NCI-H2171 treated with DMSO at 0.1 percent for 48 hours (cell line): ENCODE data around the gene PAOX.

ENCODE experiments used
- DNase-seq: peaks from one replicate; lab custom pipeline; 2025; lab: John Stamatoyannopoulos, UW

The PAOX gene

DNA sequence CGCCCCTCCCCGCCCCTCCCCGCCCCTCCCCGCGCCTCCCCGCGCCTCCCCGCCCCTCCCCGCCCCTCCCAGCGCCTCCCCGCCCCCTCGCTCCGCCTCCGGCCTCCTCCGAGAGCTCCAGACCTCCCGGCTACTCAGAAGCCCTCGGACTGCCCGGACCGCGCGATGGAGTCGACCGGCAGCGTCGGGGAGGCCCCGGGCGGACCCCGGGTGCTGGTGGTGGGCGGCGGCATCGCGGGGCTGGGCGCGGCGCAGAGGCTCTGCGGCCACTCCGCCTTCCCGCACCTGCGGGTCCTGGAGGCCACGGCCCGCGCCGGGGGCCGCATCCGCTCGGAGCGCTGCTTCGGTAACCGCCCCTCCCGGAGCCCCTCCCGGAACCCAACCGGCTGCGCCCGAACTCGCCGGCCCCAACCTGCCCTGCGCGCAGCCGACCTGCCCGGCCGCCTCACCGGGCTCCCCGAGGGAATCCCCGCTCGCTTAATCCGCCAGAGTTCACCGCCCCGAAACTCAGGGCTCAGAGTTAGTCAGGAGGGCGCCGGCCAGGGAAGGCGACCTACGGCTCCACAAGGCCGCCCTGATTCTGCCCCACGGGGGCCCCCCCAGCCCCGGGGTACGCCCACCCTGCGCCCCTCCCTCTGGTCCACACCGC is at the start of gene PAOX:
PAOX (plus strand) TSS at position 111 of the 649 bp plus-strand sequence; CDS start at position 166, 55 bp downstream.
- no peak for DNase-seq

DNA sequence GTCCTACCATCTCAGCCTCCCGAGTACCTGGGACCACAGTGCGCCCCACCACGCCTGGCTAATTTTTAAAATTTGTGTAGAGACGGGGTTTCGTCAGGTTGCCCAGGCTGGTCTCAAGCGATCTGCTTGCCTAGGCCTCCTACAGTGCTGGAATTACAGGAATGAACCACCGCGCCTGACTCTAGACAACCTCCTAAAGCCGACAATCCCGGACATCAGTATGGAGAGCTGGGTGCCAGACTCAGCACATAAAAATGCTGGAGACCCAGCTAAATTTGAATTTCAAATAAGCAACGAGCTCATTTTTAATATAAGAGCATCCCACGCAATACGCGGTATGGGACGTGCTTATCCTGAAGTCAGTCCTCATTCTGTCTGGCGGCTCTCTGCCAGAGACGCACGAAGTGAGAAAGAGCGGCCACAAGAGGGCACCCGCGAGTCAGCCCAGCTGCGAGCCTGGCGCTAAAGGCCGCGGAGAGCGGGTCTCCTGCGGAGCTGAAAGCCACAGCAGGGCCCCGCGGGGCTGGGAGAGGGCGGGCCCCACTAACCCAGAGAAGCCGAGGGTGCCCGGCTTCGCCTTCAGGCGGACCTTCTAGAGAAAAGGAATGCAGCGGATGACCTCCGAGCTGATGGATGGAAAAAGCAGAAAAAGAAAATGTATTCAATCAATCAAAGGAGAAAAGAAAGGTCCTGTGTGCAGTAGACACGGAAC is 49.4 kb upstream of the PAOX start:
- peak; percentile 70 for DNase-seq

DNA sequence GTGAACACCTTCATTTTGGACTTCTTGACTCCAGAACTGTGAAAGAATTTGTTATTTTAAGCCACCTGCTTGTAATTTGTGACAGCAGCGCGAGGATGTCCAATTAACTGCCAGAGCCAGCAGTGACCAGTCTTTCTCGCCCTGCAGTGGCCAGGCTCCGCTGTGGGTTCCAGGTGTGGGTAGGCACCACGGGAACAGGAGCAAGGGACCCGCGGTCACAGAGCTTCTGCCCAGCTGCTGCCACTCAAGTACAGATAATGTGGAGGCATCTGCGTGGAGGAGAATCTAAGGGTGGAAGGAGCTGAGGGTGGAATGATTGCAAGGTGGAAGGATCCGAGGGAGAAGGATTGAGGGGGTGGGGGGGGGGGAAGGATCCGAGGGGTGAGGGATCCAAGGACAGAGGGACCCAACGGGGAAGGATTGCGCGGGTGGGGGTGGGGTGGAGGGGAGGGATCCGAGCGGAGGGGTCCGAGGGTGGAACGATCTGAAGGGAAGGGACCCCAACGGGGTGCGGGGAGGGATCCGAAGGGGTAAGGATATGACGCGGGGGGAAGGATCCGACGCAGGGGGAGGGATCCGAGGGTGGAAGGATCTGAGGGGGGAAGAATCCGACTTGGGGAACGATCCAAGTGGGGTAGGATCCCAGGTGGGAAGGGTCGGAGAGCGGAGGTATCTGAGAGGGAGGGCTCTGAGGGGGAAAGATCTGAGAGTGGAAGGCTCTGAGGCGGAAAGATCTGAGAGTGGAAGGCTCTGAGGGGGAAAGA is 45.9 kb upstream of the PAOX start:
- DNase-seq = no peak

GRCh38 chr10:133334503-133335245 is 44.4 kb upstream of the PAOX start:
- no peak for DNase-seq

DNA sequence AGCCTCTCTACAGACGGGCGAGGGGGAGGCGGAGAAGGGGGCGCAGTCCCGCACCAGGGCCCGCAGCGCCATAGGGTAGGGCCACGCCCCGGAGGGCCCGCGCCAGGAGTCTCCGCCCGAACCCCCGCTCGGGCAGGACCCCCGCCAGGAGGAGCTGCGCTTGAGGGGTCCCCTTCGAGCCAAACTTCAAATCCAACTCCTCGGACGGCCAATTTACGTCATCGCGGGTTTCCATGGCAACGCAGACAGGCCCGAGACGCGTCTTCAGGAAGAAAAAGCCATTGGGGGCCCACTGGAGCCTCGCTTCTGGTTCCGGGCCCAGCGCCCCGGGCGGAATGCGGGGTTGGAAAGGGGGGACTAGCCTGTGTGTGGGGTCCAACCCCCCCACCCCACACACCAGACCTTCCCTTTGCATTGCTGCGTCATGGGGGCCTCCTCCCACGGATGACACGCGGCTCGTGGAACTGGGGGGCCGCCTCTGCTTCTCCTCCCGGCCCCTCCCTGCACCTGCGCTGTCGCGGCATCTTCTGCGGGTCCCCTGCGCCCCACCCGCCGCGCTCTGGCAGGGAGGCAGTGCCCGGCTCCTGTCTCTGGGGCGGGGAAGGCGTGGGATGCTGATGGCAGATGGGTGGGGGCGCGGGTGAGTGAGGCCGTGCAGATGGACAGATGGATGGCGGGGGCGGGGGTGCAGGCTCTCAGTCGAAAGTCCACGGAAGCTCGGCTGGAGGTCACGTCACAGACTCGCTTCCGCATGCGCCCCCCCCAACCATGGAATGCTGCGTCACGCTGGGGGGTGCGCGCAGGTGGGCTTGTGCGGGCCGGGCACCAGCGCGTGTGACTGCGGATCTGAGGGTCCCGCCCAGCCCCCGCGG is 43.6 kb upstream of the PAOX start:
- no peak for DNase-seq

GRCh38 chr10:133336118-133336576 is 42.9 kb upstream of the PAOX start:
- DNase-seq = no peak

DNA sequence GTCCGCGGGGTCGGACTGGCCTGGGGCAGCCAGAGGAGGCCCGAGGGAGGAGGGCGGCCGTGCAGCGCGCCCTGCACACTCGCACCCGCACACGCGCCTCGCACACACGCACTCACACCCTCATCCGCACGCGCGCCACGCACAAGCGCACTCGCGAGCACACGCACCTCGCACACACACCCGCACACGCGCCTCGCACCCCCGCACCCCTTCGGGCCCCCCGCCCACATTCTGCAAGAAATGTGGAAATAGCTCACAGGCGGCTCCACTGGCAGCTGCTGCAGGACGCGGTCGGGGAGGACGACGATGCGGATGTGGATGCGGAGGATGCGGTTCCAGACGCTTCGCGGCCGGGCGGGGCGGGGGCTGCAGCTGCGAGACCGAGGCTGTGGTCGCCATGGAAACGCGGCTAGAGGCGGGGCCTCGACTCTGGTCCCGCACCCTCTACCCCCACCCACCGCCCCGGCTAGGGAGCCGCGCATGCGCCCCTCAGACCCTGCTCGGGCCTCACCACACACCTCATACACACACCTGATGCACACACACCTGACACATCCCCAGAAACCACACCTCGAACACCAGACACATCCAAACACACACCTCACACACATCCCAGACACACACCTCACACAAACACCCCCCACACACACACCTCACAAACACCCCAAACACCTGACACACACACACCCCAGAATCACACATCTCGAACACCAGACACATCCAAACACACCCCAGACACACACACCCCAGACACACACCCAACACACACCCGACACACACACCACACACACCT is 42.3 kb upstream of the PAOX start, which contains the start of gene CALY:
CALY (minus strand) TSS at position 320 of the 793 bp plus-strand sequence. CDS start 7,907 bp downstream, outside the sequence.
- DNase-seq = peak; percentile 39

DNA sequence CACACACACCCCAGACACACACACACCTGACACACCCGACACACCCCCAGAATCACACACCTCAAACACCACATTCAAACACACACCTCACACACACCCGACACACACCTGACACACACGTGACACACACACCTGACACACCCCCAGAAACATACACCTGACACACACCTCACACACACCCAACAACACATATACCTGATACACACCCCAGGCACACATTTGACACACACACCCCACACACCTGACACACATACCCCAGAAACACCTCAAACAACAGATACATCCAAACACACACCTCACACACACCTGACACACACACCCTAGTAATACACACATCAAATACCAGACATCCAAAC is 41.7 kb upstream of the PAOX start:
- DNase-seq = no peak

DNA sequence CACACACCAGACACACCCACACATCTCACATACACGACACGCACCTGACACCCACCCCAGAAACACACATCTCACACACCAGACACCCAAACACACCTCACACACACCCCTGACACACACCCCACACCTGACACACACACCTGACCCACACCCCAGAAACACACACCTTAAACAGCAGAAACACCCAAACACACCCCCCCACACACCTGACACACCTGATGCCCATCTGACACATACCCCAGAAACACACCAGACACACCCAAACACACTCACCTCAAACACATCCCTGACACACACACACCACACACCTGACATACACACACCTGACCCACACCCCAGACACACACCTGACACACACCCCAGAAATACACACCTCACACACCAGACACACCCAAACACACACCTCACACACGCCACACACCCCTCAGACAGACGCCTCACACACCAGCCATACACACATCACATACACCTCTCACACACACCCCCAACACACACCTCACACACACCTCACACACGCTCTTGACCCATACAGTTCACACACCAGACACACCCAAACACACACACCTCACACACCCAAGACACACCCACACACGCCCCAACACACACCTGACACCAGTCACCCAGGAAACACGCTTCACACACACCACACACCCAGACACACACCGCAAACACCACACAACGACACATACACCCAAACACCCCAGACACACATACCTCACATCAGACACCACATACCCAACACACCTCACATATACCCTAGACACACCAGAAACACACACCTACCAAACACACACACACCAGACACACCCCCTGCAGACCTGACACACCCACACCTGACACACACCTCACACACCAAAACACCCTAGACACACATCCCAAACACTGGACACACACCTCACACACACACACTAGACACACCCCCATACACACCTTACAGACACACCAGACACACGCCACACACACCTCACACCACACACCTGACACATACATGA is 40.7 kb upstream of the PAOX start:
- no peak for DNase-seq

GRCh38 chr10:133339708-133340380 is 39.2 kb upstream of the PAOX start:
- no peak for DNase-seq

GRCh38 chr10:133341983-133342382 is 37.1 kb upstream of the PAOX start:
- no peak for DNase-seq

- no peak for DNase-seq
Observed at GRCh38 chr10:133342942-133343341, 36.1 kb upstream of the PAOX start.

DNA sequence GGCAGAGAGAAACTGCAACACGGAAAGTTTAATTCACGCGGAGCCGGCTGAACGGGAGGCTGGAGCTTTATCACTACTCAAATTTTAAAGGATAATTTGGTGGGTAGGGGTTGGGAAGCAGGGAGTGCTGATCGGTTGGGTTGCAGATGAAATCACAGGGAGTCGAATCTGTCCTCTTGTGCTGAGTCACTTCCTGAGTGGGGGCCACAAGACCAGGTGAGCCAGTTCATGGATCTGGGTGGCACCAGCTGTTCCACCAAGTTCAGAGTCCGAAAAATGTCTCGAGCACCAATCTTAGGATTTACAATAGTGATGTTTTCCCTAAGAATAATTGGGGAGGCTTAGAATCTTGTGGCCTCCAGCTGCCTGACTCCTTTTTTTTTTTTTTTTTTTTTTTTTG is 35.5 kb upstream of the PAOX start:
- no peak for DNase-seq

DNA sequence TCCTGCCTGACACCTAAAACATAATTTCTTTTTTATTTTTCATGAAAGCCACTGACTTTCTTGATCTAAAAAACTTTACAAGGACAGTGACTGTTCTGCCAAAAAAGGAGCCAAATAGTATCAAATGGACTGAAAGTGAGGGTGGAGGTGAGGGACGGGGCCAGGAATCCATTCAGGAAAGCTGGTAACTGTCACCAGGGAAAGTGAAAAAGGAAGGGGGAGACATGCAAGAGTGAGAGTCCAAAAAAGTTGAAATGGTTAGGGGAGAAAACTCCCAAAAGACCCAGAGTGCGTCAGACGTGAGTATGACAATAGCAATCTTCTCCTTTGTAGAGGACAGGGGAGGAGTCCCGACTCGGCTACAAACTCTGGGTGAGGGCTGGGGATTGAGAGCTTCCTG is 34.8 kb upstream of the PAOX start:
- DNase-seq = no peak

DNA sequence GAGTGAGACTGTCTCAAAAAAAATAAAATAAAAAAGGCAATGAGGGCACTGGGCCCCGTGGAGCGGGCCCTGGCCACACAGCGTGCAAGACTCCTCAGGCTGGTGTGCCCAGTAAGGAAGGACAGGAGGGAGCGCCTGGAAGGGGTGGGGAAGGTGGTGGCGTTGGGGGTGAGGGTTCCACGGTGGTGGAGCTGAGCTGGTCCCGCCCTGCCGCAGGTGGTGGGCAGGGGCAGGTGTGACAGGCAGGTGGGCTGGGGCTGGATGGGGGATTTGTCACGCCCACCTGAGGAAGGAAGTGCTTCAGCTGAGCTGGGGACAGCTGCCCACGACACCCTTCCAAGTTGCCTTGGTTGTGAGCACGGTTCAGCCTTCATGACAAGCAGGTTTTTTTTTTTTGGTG is 32.6 kb upstream of the PAOX start:
- no peak for DNase-seq

DNA sequence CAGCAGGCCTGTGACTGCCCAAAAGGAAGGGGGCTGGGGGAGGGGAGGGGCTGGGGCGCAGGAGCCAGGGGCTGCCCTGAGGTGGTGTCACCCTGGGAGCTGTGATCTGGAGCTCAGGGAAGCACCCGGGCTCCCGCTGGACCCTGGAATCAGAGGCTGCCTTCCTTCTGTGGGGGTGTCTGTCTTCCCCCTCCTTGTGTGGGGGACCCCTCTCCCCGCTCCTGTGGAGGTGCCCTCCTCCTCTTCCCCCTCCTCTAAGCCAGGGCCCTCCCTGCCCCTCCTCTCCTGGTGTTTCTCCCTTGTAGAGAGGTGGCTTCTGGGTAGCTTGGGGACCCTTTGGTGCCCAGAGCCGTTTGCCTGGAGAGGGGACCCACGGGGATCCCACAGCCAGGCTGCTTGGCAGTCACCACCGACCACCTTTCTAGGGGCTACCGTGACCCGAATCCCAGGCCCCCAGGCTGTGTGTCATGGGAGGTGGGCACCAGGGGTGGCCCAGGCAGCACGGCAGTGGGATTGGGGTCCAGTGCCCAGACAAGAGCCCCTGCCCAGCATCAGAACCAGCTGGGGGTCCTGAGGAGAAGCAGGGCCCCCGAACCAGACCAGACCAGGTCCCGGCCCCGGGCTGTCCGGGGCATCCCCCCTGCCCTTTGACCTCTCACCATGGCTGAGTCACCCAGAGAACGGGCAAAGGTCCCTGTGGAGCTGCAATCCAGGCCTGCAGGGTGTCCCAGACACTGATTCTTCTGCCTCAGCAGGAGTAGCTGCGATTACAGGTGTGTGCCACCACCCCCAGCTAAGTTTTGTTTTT is 31.1 kb upstream of the PAOX start:
- DNase-seq = no peak

- DNase-seq = no peak
Observed at GRCh38 chr10:133349160-133349568, 29.9 kb upstream of the PAOX start.

DNA sequence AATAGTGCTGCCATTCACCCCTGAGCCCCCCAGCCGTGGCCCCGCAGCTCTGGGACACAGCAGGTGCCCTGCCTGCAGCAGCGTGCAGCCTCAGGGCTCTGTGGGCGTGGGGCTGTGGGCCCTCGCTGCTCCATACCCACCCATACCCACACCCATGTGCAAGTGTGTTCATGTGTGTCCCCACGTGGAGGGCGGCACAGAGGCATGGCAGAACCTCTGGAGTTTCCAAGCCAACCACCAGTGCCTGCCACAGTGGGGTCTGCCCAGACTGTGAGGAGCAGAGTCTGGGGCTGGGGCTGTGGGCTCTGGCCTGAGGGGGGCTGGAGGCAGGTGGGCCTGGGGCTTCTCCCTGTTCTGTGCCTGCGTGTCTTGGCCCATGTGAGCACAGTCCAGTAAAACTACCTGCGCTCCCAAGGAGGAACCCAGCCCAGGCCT is 29.5 kb upstream of the PAOX start:
- no peak for DNase-seq
